HG02642 (cell line): ENCODE data around the gene KDELR1.

Source experiments
- ATAC-seq: cut with Tn5 transposase; IDR thresholded peaks from one replicate; pipeline ENCODE4 v1.9.1; 2021; ENCODE audit warnings: mild to moderate bottlenecking; ENCODE audit not compliant: unreplicated experiment, poor library complexity

Gene KDELR1

DNA sequence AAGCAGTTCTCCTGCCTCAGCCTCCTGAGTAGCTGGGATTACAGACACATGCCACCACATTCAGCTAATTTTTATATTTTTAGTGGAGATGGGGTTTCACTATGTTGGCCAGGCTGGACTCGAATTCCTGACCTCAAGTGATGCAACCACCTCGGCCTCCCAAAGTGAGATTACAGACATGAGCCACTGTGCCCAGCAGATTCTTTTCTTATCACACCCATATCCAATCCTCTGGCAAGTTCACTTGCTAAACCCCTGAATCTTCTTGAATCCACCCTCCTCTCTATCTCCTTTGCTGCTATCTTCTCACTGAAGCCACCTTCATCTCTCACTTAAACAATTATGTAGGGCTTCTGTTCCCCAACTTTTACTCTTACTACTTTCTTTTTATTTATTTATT lies 45.2 kb downstream of the KDELR1 start:
- ATAC-seq: no peak

DNA sequence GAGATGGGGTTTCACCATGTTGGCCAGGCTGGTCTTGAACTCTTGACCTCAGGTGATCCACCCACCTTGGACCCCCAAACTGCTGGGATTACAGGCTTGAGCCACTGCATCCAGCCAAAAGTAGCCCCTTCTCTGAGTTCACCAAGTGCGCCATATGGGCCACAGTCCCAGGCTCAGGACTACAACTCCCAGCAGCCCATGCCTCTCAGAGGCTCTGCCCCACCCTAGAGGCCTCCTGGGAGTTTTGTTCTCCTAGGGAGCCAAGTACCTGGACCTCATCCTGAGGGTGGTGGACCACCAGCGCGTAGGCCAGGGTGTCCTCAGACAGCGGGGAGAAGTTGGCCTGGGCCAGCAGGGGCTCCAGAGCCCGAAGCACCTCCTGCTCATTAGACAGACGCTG lies 46.5 kb downstream of the KDELR1 start:
- no peak for ATAC-seq

DNA sequence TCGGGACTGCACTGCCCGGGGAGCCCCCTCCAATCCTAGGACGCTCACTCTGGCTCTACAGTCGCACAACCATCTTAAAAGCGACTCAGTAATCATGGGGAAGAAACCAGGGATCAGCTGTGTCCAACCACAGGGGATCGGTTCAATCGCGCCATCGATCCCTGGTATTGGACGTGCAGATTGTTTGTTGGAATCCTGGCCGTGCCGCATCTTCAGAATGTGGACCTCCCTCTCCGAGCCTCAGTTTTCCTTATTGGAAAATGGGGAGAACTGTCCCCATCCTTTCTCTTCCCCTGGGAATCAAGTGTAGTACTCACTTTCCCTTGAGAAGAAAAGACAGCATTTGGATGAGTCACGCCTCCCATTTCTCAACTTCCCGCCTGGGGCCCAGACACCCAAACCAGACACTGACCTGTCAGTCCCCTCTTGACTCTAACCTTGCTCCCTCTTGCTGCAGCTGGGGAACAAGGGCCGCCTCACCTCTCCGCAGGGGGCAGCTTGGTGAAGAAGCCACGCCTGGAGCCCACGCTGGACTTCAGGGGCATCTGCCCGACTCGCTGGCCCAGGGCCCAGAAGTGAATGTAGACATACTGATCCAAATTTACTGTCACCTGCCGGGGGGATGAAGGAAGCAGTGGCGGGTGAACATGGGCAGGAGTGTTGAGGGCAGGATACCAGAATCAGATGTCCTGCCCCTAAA lies 48.4 kb downstream of the KDELR1 start:
- no peak for ATAC-seq

DNA sequence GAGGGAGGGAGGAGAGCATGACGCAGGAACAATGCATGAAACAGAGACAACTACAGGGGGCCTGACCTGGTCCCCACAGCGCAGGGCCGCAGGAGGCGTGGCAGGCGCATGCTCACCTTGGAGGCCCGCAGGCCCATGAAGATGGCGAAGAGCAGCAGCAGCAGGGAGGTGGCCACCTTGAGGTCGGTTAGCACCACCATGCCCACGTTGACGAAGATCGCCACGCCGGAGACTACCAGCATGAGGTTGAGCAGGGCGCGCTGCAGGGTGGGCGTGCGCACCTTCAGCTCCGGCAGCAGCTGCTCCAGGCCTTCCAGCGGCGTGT lies 49.0 kb downstream of the KDELR1 start:
- ATAC-seq: no peak

DNA sequence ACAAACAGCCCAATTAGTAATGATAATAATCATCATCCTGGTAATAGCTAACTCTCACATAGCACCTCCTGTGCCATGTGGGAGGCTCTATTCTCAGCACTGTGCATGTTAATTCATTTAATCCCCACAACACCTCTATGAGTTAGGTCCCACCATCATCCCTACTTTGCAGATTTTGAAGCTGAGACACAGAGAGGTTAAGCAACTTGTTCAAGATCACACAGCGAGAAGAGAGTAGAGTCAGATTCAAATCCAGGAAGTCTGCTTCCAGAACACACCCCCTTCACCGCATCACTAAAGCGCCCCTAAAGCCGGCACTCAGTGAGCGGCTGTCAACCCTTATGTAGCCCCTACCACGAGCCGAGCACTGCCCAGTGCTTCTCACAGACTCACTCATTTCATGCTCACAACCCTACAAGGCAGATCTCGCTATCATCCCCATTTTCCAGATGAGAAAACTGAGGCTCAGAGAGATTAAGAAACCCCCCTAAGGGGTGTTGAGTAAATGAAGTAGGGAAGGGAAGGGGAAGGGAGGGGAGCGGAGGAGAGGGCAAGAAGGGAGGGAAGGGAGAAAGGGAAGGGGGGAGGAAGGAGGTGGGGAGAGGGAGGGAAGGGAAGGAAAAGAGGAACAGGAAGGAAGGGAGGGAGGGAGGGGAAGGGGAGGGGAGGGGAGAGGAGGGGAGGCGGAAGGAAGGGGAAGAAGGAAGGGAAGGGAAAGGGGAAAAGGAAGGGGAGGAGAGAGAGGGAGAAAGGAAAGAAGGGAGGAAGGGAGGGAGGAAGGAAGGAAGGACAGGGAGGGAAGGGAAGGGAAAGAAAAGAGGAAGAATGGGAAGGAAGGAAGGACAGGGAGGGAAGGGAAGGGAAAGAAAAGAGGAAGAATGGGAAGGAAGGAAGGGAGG lies 49.6 kb downstream of the KDELR1 start:
- no peak for ATAC-seq

DNA sequence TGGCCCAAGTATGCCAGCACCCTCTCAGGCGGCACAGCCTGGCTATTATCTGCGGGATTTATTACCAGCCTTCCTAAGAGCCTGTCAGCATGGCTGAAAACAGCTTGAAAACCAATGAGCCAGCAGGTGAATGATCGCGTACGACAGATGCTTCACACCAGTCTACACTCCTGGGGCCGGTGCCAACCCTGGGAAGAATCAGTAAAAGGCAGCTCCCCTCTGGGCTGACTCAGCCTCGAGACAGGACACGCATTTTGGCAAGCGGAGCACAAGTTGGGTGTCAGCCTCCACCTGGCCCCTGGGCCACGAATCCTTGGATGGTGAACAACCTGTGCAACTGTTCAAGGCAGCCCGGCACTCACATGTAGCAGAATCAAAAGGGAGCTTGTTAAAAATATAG lies 50.4 kb downstream of the KDELR1 start:
- no peak for ATAC-seq

DNA sequence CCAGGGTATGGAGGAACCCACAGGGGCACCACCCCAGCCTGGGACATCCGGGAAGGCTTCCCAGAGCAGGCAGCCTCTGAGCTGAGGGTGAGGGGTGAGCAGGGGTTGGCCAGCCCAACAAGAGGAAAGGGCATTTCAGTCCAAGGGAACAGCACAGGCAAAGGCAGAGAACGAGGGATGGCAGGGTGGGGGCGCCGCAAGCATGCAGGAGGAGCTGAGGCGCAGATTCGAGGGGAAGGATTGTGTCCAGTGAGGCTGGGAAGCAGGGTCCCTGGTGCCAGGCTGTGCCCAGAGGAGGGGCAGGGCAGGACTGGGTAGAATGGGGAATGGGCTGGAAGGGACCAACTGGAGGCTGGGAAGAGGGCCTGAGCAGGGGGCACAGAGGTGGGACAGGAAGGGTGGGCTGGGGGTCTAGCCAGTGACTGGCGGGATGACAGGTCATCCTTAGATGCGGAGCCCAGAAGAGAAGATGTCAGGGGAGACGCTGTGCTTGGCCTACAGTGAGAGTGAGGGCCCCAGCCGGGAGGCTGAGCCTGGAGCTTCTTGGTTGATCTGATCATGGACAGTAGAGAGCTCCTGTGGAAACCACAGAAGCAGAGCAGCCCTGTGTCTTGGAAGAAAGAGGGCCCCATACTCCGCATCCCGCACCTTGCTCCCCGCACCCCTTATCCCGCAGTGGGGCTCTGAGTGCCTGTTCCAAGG lies 52.4 kb downstream of the KDELR1 start:
- no peak for ATAC-seq

DNA sequence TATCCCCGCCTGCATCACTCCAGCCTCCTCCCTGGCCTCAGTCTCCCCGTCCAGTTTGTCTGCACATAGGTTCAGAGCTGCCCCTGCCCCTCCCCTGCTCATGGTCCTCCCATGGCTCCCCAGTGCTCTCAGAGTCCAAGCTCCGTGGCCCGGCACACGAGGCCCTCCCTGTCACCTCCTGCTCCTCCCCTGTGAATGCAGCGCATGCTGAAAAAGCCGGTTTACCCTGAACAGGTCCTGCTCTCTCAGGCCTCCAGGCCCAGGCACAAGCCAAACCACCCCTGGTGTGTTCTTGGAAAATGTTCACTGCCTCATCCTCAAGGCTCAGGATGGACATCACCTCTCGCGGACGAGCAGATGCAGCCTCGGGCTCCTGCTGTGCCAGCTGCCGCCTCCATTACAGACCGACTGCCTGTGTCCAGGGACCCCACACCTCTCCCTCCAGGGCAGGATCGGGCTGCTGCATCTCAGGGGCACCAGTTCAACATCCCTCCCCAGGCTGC lies 53.0 kb downstream of the KDELR1 start:
- no peak for ATAC-seq

DNA sequence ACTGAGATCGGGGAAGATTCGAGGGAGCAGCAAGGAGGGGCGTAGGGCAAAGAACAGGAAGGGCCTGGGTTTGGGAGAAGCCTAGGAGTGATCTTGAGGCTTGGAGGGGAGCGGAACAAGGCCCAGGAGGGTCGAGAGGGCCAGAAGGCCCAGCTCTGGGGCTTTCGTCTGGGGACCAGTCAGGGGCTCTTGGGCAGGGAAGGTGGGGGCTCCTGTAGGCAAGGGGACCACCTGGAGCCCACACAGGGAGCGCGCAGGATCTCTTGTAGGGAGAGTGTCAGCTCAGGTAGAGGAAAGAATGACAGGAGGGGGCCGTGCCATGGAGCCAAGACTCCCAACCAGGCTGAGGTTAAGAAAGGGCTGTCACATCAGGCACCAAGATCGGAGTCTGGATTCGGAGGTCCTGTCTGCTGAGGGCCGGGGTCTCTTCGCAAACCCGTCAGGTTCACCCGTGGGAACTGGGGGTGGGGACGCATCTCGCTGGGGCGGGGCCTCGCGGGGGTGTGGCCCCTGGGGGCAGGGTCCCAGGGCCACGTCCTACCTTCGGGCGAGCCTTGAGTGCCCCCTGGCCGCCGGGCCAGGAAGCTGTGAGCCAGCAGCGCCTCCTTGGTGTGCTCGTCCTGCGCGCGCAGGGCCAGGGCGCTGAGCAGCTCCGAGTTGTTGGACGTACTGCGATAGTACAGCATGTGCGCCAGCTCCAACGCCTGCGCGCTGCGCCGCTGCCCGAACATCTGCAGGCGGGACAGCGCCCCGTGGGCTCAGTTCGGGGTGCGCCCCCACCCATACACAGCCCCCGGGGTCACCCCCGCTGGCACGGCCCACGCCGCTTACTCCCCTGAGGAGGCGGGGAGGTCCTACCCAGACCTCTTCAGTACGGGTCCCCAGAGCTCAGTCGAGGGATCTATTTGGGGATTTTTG lies 57.6 kb downstream of the KDELR1 start:
- peak; percentile 55 for ATAC-seq

DNA sequence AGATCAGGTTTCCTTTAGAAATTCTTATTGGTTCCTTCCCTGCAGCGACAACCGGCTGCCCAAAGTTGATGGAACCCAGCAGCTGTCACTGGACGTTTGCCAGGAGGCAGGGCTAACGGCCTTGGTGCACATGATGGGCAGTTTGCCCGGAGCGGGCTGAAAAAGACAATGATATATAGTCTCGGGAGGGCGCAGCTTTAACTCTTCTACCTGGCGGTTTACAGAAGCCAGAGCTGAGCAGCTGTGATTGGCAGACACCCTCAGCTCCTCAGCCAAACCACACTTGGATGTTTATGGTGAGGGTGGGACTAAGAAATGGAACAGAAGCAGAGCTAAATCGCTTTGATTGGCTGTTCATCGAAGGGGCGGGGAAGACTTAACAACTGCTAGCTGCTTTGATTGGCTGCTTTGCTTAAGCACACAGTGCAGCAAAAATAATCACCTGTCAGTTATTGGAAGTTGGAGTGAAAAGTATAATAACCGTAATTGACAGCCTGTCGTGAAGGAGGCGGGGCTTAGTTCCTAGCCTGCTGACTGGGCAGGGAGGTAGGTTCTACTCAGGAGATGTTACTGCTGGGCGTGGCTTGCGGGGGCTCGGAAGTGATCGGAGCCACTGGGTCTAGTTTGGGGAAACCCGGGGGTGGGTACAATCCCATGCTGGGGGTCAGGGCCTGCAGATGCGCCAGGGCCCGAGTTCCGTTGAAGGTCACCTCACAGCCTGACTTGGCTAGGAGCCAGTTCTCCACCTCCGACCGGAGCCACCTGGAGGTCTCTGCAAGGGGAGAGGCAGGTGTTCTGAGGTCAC lies 58.5 kb downstream of the KDELR1 start:
- ATAC-seq: peak; percentile 67
